GM19452 (cell line): ENCODE measurements around the gene NPIPA8.
"Not testable (repeated sequence)": the region's sequence is repeated elsewhere in the genome, so short reads cannot be mapped to it uniquely, and the experiment has no call there.

Source experiments
- ATAC-seq: cut with Tn5 transposase; IDR thresholded peaks from one replicate; pipeline ENCODE4 v1.9.1; 2021; ENCODE audit not compliant: unreplicated experiment

Gene NPIPA8

DNA sequence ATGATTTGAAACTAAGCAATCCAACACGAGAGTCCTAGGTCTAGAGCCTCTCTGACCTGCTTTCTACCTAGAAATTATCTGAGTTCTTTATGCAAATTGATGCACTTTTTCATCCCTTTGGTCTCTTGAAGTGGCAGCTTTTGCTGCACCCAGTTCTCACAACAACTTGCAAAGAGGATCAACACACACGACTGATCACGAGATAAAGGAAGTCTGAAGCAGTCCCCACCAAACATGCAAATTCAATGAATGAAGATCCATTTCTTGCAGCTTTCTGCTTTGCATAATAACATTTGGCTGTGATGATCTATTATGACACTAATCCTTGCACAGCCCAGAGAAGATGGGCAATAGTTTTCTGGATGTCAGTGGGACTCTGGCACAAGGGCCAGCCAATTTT, 56.2 kb downstream of the NPIPA8 start:
- ATAC-seq: not testable (repeated sequence)

DNA sequence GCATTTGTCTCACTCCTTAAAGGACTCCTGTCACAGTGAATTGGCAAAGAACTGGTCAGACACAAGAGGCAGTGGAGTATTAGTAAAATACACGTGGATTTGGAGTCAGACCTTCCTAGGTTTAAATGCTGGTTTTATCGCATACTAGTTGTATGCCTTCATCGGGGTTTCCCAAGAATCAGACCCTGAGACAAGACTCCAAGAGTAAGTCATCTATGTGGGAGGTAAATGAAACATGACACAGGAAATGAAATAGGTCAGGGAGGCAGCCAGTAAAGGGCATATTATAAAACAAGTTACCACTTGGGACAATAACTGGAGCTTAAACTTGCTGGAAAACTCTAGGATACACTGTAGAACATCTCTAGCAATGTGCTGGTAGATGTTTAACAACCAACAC, 59.8 kb downstream of the NPIPA8 start:
- not testable (repeated sequence) for ATAC-seq

DNA sequence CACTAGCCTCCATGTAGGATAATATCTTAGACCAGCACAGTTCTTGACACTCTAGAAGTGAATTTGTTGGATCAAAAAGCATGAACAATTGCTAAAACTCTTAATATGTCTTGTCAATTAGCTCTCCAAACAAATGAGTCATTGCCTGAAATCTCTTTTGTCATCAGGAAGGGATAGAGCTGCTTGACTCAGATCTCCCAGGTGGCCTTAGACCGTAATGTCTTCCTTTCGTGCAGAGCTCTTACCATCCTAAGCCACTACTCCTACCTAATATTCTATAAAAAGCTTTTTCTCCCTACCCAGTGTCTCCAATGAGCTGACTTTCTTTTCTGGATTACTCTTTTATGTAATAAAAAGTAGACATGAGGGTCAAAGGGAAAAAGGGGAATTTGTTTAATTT, 66.4 kb downstream of the NPIPA8 start:
- not testable (repeated sequence) for ATAC-seq
